Ecto neural progenitor cell (in vitro differentiated cells): ENCODE measurements around the gene TM9SF1.

Source experiments
- DNase-seq: peaks from one replicate; pipeline ENCODE4 v3.0.0-alpha.2; 2018; ENCODE audit warnings: low spot score

Gene TM9SF1

GRCh38 chr14:24179294-24179960 lies 15.8 kb downstream of the TM9SF1 start:
- DNase-seq, result no peak

DNA sequence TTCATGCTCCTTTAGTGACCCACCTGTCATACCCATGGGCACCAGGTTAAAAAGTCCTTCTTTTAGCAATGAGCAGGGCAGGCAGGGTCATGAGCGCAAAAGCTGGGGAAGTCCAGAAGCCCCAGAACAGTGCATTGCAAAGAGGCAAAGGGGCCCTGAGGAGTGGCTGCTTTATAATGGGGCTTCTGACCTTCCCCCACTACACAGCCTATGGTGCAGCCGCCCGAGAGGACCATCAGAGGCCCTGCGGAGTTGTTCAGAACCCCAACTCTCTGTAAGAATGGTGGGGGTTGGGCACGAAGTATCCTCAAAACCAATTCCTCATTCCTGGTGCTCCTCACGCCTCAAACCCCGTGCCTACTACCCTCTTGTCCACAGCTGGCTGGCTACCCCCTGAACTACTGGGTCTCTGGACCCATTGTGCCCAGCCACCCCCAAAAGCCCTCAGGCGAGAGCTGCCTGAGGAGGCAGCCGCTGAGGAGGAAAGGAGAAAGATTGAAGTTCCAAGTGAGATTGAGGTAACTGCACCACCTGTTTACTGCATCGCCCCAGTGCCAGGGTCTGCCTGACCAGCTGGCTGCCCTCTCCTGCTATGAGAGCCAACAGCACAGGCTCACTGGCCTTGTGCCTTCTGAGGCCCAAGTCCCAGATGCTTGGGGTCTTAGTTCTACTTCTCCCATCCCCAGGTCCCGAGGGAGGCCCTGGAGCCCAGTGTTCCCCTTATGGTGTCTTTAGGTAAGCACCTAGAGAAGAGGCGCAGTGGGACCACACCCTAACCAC lies 16.7 kb downstream of the TM9SF1 start:
- DNase-seq, result no peak

DNA sequence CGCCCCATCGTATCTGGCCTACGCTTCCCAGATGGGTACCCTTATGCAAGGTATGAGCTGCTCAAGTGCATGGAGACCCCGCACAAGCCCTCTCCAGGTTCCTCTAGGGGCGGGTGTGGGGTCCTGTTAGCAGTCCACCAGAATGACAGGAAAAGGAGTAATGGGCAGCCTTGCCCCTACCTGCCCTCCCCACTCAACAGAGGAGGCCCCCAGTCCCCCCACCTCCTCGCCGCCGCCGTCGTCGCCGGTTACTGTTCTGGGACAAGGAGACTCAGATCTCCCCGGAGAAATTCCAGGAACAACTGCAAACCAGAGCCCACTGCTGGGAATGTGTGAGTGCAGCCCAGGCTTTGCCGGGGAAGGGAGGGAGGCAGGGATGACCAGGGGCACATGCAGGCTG lies 17.4 kb downstream of the TM9SF1 start:
- no peak for DNase-seq

DNA sequence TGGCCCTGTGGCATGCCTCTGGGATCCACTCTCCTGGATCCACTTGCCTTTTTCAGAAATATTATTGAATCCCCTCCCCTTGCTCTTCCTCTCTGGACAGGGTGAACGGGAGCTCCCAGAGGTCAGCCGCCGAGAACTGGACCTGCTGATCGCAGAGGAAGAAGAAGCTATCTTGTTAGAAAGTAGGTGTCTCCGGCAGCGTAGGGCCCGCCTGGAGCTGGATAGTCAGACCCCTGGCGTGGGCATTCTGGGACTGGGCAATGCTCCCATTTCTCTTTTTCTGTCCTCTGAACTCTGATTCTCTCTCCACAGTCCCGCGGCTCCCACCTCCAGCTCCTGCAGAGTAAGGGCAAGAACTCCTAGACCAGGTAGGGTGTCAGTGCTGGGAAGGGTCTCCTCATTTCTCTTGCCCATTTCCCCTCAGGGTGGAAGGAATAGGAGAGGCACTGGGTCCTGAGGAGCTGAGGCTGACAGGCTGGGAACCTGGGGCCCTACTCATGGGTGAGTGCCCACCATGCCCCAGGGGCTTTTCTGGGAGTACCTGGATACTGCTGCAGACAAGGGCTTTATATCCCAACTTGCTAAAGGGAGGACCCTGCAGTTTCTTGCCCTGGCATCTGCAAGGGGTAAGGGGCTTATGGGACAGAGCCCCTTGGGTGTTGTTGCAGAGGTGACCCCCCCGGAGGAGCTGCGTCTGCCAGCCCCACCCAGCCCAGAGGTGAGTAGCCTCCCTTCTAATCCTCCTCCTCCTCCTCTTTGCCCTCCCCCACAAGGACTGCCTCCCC lies 18.0 kb downstream of the TM9SF1 start:
- no peak for DNase-seq

- no peak for DNase-seq
These were observed 18.6 kb downstream of the TM9SF1 start for GRCh38 chr14:24176599-24176998.

- DNase-seq, result no peak
These were observed 22.4 kb downstream of the TM9SF1 start for GRCh38 chr14:24172871-24173281.

DNA sequence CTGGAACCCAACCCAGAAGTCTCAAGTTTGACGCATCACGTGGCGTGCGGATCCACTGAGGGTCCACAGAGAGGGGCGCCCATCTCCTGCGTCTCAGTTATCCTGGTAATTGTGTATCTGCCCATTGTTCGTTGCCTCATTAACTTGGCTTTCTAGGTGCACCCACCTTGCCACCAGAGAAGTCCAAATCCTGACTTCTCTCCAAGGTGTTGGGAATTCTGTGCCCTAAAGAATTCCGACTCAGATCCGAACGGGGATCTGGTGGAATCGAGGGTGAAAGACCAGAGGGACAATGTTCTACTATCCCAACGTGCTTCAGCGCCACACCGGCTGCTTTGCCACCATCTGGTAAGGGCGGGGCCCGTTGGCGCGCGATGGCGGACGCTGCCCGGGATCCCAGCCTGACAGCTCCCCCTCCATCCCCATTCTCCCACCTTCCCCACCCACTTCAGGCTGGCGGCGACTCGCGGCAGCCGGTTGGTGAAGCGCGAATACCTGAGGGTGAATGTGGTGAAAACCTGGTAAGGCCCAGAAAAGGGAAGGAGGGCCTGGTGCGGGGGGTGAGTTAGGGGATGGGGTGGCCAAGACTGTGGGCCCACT lies 22.9 kb downstream of the TM9SF1 start:
- no peak for DNase-seq

GRCh38 chr14:24171422-24172260 lies 23.6 kb downstream of the TM9SF1 start, which contains the start of gene REC8:
Gene REC8 (plus strand): TSS chr14:24172080. CDS start chr14:24172553, 473 bp downstream.
- peak; percentile 99 for DNase-seq

DNA sequence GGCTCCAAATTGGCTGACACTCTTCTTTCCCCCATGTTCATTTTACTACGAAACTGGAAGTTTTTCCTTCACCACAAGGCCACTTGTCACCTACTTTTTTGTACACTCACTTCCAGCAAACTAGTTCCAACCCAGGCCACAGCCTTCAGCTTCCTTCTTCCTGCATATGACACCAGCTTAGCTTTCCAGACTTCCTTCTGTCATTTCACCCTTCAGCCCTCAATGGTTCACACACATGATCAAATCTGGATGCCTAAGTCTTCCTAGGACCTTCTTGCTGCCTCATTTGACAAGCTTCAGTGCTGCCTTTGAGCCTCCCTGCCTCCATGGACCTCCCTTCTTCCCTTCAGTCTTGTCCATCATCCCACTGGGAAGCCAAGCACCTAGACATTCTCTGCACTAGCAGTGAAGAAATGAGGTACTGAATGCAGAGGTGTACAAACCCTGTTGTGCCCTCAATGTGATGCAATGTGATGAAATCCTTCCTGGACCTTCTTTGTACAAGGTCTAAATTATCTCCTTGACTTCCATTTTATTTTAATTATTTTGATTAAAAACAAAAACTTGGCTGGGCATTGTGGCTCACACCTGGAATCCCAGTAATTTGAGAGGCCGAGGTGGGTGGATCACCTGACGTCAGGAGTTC lies 27.6 kb downstream of the TM9SF1 start:
- DNase-seq, result no peak

- DNase-seq, result no peak
These were observed 29.5 kb downstream of the TM9SF1 start for GRCh38 chr14:24165785-24166184.

GRCh38 chr14:24164518-24164991 lies 30.7 kb downstream of the TM9SF1 start:
- no peak for DNase-seq

- no peak for DNase-seq
These were observed 33.1 kb downstream of the TM9SF1 start for GRCh38 chr14:24162093-24162492.

GRCh38 chr14:24160850-24161804 lies 34.1 kb downstream of the TM9SF1 start, which contains the start of gene IRF9:
Gene IRF9 (plus strand): TSS chr14:24161265. CDS start chr14:24162145, 880 bp downstream.
- peak; percentile 97 for DNase-seq

DNA sequence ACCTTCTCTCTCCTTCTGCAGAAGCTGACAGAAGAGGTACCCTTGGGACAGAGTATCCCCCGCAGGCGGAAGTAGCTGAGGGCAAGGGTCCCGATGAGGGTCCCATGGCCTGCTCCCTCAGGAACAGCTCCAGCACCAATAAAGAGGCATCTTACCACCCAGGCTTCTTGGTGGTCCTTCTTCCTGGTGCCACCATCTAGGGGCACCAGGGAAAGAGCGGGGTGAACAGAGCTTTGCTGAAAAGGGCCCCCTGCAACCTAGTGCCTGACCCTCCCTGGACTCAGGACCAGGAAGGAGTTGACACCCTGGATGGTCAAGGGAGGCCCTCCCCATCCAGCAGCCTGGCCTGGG lies 34.8 kb downstream of the TM9SF1 start:
- no peak for DNase-seq

DNA sequence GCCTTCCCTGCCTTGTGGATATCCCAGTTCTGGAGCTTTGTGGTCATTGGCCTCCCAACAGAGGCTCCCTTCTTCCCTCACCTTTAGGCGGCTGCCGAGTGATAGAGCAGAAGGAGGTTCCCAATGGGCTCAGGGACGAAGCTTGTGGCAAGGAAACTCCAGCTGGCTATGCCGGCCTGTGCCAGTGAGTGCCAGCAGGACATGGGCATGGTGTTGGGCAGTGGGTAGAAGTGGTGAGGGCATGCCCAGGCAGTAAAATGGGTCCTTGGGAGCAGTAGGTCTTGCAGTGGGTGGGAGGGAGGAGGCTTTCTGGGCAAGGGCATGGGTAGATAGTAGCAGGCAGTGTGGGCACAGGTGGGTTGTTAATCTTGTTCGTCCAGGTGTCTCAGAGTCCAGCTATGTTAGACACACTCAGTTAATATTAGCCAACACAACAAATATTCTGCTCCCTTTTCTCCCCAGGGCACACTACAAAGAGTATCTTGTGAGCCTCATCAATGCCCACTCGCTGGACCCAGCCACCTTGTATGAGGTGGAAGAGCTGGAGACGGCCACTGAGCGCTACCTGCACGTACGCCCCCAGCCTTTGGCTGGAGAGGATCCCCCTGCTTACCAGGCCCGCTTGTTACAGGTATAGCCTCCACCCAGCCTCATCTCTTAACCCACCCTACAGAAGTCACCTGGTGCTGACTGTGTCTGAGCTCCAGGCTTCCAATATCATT lies 35.3 kb downstream of the TM9SF1 start:
- DNase-seq, result no peak

- DNase-seq, result no peak
These were observed 37.9 kb downstream of the TM9SF1 start for GRCh38 chr14:24157331-24157730.

DNA sequence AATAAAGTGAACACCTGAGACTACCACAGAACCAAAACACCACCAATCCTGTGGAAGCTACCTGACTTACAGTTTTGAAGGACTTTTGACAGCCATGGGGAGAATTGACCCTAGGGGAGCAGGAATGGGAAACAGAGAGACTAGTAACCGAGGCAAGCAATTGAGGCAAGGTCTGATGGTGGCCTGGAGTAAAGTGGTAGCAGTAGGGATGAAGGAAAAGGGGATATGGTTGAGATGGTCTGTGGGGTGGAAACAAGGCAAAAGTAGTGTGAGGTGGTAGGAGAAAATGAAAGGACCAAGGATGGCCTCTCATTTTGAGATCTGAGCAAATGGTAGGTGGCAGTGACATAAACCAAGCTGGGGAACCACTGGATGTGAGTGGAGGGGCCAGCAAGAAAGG lies 38.4 kb downstream of the TM9SF1 start:
- DNase-seq, result no peak

DNA sequence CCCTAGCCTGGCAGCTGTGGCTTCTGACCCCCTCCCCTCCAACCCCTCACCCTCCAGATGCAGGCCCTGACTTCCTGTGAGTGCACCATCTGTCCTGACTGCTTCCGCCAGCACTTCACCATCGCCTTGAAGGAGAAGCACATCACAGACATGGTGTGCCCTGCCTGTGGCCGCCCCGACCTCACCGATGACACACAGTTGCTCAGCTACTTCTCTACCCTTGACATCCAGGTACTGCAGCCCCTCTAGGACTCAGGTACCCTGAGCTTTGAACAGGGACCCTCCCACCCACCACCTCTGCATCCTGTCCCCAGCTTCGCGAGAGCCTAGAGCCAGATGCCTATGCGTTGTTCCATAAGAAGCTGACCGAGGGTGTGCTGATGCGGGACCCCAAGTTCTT lies 40.1 kb downstream of the TM9SF1 start:
- DNase-seq, result no peak
